T-helper 9 cell (primary cell): Measurements from ENCODE around the gene POGZ.
"Not testable (repeated sequence)": the region's sequence is repeated elsewhere in the genome, so short reads cannot be mapped to it uniquely, and the experiment has no call there.

Experiments used
- DNase-seq: peaks from one replicate; pipeline ENCODE4 v3.0.0-alpha.2; 2020

The POGZ gene

GRCh38 chr1:151477066-151477465 is 17.8 kb upstream of the POGZ start:
- DNase-seq, result no peak

- DNase-seq, result no peak
Observed at GRCh38 chr1:151476083-151476482, 16.8 kb upstream of the POGZ start.

- no peak for DNase-seq
Observed at GRCh38 chr1:151475175-151475574, 15.9 kb upstream of the POGZ start.

- no peak for DNase-seq
Observed at GRCh38 chr1:151474745-151475144, 15.5 kb upstream of the POGZ start.

GRCh38 chr1:151472856-151473731 is 13.8 kb upstream of the POGZ start:
- DNase-seq, result no peak

GRCh38 chr1:151465026-151465425 is 5.7 kb upstream of the POGZ start:
- no peak for DNase-seq

- no peak for DNase-seq
Observed at GRCh38 chr1:151461694-151462093, 2.4 kb upstream of the POGZ start.

GRCh38 chr1:151458802-151459330 is 428 bp downstream of the POGZ start:
- peak; percentile 50 for DNase-seq

GRCh38 chr1:151457911-151458801 is 1.1 kb downstream of the POGZ start:
- peak; percentile 69 for DNase-seq

GRCh38 chr1:151455966-151456365 is 3.3 kb downstream of the POGZ start:
- DNase-seq, result no peak

GRCh38 chr1:151455231-151455630 is 4.1 kb downstream of the POGZ start:
- no peak for DNase-seq

- no peak for DNase-seq
Observed at GRCh38 chr1:151447696-151448095, 11.6 kb downstream of the POGZ start.

- no peak for DNase-seq
Observed at GRCh38 chr1:151444783-151445177, 14.5 kb downstream of the POGZ start.

GRCh38 chr1:151443846-151444782 is 15.2 kb downstream of the POGZ start:
- peak; percentile 49 for DNase-seq

- not testable (repeated sequence) for DNase-seq
Observed at GRCh38 chr1:151437396-151437795, 21.9 kb downstream of the POGZ start.

GRCh38 chr1:151436985-151437384 is 22.3 kb downstream of the POGZ start:
- no peak for DNase-seq

- no peak for DNase-seq
Observed at GRCh38 chr1:151435174-151435573, 24.1 kb downstream of the POGZ start.

- DNase-seq, result not testable (repeated sequence)
Observed at GRCh38 chr1:151433827-151434226, 25.5 kb downstream of the POGZ start.

- no peak for DNase-seq
Observed at GRCh38 chr1:151428068-151428467, 31.2 kb downstream of the POGZ start.

GRCh38 chr1:151425103-151425502 is 34.2 kb downstream of the POGZ start:
- no peak for DNase-seq

GRCh38 chr1:151419819-151420218 is 39.5 kb downstream of the POGZ start:
- no peak for DNase-seq

- no peak for DNase-seq
Observed at GRCh38 chr1:151418081-151418480, 41.2 kb downstream of the POGZ start.
